CD4-positive, alpha-beta T cell (primary cell): ENCODE data around the gene LINGO4. TPM values are rescaled to one million over a fixed set of nuclear protein-coding genes. Genes with fewer than 3 reads are reported as not detected.

Source experiments
- ATAC-seq: fragments of 200-7000 bp; cut with Tn5 transposase; one replicate; pipeline ENCODE4 v1.10.0; 2022; ENCODE audit warnings: mild to moderate bottlenecking; ENCODE audit not compliant: poor library complexity
- CTCF ChIA-PET: fragments of 350-600 bp; sonication (Branson Sonifier 250); formaldehyde crosslinking; loops from one replicate; lab custom pipeline; 2021; ENCODE audit warnings: antibody characterized with exemption, inconsistent platforms; lab: Charles Lee
- POLR2A ChIA-PET: fragments of 350-600 bp; sonication (Branson Sonifier 250); formaldehyde crosslinking; loops from one replicate; lab custom pipeline; 2021; ENCODE audit warnings: antibody characterized with exemption, inconsistent platforms; lab: Charles Lee
- DNase-seq, 14 experiments: peaks; one replicate each; pipeline ENCODE4 v3.0.0-alpha.2; 2013 to 2020; ENCODE audit warnings: mixed read lengths in 2 of 14
- H3K27ac ChIP-seq, 2 donors: one replicate each; pipeline versions ENCODE4 v1.5.1 to v1.7.0; 2013; ENCODE audit warnings: low read length in 2 of 2, low read depth in 1 of 2, mild to moderate bottlenecking in 1 of 2
- H3K27me3 ChIP-seq, 2 experiments: 1 replicate in 1 of 2; 2 replicates in 1 of 2; pipeline versions ENCODE4 v1.6.1 to v1.7.0; 2013; ENCODE audit warnings: low read length in 2 of 2, control low read depth in 1 of 2, mild to moderate bottlenecking in 1 of 2, moderate library complexity in 1 of 2; ENCODE audit not compliant: insufficient read depth in 2 of 2, control insufficient read depth in 1 of 2
- H3K36me3 ChIP-seq: one replicate; pipeline ENCODE4 v1.6.1; 2013; ENCODE audit warnings: low read length, control low read depth; ENCODE audit not compliant: insufficient read depth
- H3K4me1 ChIP-seq: one replicate; pipeline ENCODE4 v1.6.1; 2013; ENCODE audit warnings: low read length, control low read depth; ENCODE audit not compliant: insufficient read depth
- H3K4me3 ChIP-seq: one replicate; pipeline ENCODE4 v1.5.1; 2013; ENCODE audit warnings: mild to moderate bottlenecking, low read length, moderate library complexity
- H3K9me3 ChIP-seq, 2 experiments: 1 replicate in 1 of 2; 2 replicates in 1 of 2; pipeline versions ENCODE4 v1.6.1 to v1.7.0; 2013; ENCODE audit warnings: low read length in 2 of 2, mild to moderate bottlenecking in 2 of 2, control low read depth in 1 of 2, moderate library complexity in 1 of 2; ENCODE audit not compliant: control insufficient read depth in 1 of 2, insufficient read depth in 1 of 2
- H3K27ac Mint-ChIP-seq: one replicate; pipeline ENCODE4 v1.8.0; 2020; ENCODE audit warnings: mixed read lengths
- H3K27me3 Mint-ChIP-seq: one replicate; pipeline ENCODE4 v1.8.0; 2021; ENCODE audit warnings: mixed read lengths
- H3K36me3 Mint-ChIP-seq: one replicate; pipeline ENCODE4 v1.8.0; 2021; ENCODE audit warnings: low read depth, mixed read lengths
- H3K4me1 Mint-ChIP-seq: one replicate; pipeline ENCODE4 v1.8.0; 2021; ENCODE audit warnings: low read depth, mixed read lengths
- H3K4me3 Mint-ChIP-seq: one replicate; pipeline ENCODE4 v1.8.0; 2020; ENCODE audit warnings: mild to moderate bottlenecking, mixed read lengths
- H3K9me3 Mint-ChIP-seq: one replicate; pipeline ENCODE4 v1.8.0; 2020; ENCODE audit warnings: mixed read lengths
- intact Hi-C, 2 experiments: fragments of 100-400 bp; cut with DNase I in 1 of 2; cut with micrococcal nuclease in 1 of 2; formaldehyde crosslinking; loops; one replicate each; pipeline versions ENCODE4 v1.15.1 to v1.9.0; 2023 to 2025; cut with DNase I, micrococcal nuclease
- total RNA-seq, 174 experiments: library from RNA in 2 of 174; stranded (reverse) in 2 of 174; gene quantifications; one replicate each; pipeline ENCODE4 v1.2.3 and lab custom pipeline; 2021 to 2026
- TF ChIP-seq, protein P1 (sequence below): fragments of 200-600 bp; IDR thresholded peaks from one replicate; pipeline ENCODE4 v1.8.0; 2022; ENCODE audit warnings: antibody characterized with exemption, mild to moderate bottlenecking

The LINGO4 gene
- total RNA-seq, 2 experiments from 2014 or later, result 0.06 to 0.16 TPM

DNA sequence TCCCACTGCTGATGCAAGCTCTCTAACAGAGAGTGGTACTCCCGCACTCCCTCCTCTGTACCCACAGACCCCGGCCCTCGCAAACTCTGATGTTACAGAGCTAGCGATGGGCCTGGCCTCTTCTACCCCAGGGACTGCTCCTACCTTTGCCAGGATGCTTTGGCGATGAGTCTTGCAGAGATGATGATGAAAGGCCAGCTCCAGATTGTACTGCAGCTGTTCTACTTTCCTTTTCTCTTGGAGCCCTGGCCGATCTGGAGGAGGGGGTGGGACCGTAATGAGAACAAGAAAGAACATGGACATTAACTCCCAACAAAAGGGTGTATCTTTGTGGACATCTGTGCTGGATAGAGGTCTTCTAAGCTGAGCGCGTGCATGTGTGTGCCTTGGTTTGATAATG is 6.0 kb upstream of the LINGO4 start:
- POLR2A ChIA-PET, result interaction anchor here (0.6 kb wide), 1 partner anchor 364 kb away, joined by 3 read pairs; no protein-coding TSS in a partner anchor
- peaks cover 18% of the 10 kb centered on the region for H3K36me3 ChIP-seq
- no peak for DNase-seq
- CTCF ChIA-PET, result interaction anchor here (1.2 kb wide), 1 partner anchor 217 kb away, joined by 3 read pairs; no protein-coding TSS in a partner anchor
- no peaks in the 10 kb centered on the region for H3K27me3 ChIP-seq
- no peaks in the 10 kb centered on the region for H3K9me3 ChIP-seq
- H3K4me3 ChIP-seq, result no peak overlapping the region
- Mint-ChIP-seq H3K4me1 (peaks cover 31% of the 10 kb centered on the region), H3K27ac (peak overlapping the region; percentile 14), H3K4me3 (no peak overlapping the region), H3K36me3 (no peaks in the 10 kb centered on the region), H3K27me3 (no peaks in the 10 kb centered on the region), H3K9me3 (no peaks in the 10 kb centered on the region)
- intact Hi-C loops, result no loop called here
- H3K4me1 ChIP-seq, result peaks cover 41% of the 10 kb centered on the region
- TF ChIP-seq, protein P1, sequence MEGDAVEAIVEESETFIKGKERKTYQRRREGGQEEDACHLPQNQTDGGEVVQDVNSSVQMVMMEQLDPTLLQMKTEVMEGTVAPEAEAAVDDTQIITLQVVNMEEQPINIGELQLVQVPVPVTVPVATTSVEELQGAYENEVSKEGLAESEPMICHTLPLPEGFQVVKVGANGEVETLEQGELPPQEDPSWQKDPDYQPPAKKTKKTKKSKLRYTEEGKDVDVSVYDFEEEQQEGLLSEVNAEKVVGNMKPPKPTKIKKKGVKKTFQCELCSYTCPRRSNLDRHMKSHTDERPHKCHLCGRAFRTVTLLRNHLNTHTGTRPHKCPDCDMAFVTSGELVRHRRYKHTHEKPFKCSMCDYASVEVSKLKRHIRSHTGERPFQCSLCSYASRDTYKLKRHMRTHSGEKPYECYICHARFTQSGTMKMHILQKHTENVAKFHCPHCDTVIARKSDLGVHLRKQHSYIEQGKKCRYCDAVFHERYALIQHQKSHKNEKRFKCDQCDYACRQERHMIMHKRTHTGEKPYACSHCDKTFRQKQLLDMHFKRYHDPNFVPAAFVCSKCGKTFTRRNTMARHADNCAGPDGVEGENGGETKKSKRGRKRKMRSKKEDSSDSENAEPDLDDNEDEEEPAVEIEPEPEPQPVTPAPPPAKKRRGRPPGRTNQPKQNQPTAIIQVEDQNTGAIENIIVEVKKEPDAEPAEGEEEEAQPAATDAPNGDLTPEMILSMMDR, result no peak
- no peak for ATAC-seq
- no peak overlapping the region for H3K27ac ChIP-seq

GRCh38 chr1:151809985-151810556 is 4.9 kb upstream of the LINGO4 start:
- TF ChIP-seq, protein P1, result no peak
- H3K36me3 ChIP-seq, result peaks cover 18% of the 10 kb centered on the region
- no peak overlapping the region for H3K4me3 ChIP-seq
- H3K9me3 Mint-ChIP-seq, result no peaks in the 10 kb centered on the region
- H3K27ac Mint-ChIP-seq, result no peak overlapping the region
- H3K4me1 Mint-ChIP-seq, result peaks cover 20% of the 10 kb centered on the region
- no peak for DNase-seq
- H3K27me3 ChIP-seq, result no peaks in the 10 kb centered on the region
- POLR2A ChIA-PET, result no interaction called here
- H3K27me3 Mint-ChIP-seq, result no peaks in the 10 kb centered on the region
- peaks cover 30% of the 10 kb centered on the region for H3K4me1 ChIP-seq
- CTCF ChIA-PET, result no interaction called here
- H3K27ac ChIP-seq, result no peak overlapping the region
- no peaks in the 10 kb centered on the region for H3K9me3 ChIP-seq
- intact Hi-C loops, result no loop called here
- H3K4me3 Mint-ChIP-seq, result no peak overlapping the region
- no peaks in the 10 kb centered on the region for H3K36me3 Mint-ChIP-seq
- no peak for ATAC-seq

DNA sequence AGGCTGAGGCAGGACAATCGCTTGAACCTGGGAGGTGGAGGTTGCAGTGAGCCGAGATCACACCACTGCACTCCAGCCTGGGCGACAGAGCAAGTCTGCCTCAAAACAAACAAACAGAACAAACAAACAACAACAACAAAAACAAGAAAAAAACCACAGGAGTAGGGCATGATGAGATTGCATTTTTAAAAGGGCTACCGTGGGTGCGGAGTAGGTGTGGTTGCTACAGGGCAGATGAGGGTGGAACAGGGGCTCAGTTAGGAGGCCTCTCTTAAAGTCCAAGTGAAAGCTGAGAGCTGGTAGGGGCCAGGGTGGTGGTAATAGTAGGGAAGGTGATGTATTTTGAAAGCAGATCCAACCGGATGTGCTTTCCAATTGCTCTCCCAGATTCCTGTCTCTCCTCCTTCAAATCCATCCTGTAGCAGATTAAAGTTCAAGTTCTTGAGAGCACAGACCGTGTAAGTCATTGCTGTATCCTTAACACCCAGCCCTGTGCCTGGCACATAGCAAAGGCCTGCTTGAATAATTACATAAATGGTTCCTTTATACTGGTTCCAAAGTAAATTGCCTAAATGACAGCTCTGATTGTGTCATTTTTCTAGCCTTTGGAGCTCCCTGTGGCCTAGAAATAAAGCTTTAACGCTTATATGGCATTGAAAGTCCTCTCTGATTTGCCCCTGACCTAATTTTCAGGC is 4.2 kb upstream of the LINGO4 start:
- Histone ChIP-seq H3K27me3 (no peaks in the 10 kb centered on the region), H3K4me1 (peaks cover 23% of the 10 kb centered on the region), H3K9me3 (no peaks in the 10 kb centered on the region), H3K36me3 (peaks cover 12% of the 10 kb centered on the region), H3K27ac (no peak overlapping the region), H3K4me3 (no peak overlapping the region)
- H3K36me3 Mint-ChIP-seq, result no peaks in the 10 kb centered on the region
- ChIA-PET POLR2A (no interaction called here), CTCF (no interaction called here)
- TF ChIP-seq, protein P1, result no peak
- ATAC-seq, result no peak
- H3K4me3 Mint-ChIP-seq, result no peak overlapping the region
- H3K27me3 Mint-ChIP-seq, result no peaks in the 10 kb centered on the region
- H3K9me3 Mint-ChIP-seq, result no peaks in the 10 kb centered on the region
- no peak overlapping the region for H3K27ac Mint-ChIP-seq
- no peak for DNase-seq
- peaks cover 13% of the 10 kb centered on the region for H3K4me1 Mint-ChIP-seq
- intact Hi-C loops, result no loop called here
